Keratinocyte (primary cell): Measurements from ENCODE around the gene ANKRD33.

Source experiments
- EZH2 ChIP-seq: IDR thresholded peaks from one replicate; pipeline ENCODE4 v1.6.1; 2012; ENCODE audit warnings: inconsistent platforms, mild to moderate bottlenecking, low read length, moderate library complexity
- TF ChIP-seq, protein P1 (sequence below), 3 experiments: IDR thresholded peaks in 1 of 3; conservative IDR thresholded peaks in 1 of 3; optimal IDR thresholded peaks in 1 of 3; 2 replicates in 2 of 3; 3 replicates in 1 of 3; pipeline versions ENCODE3 to v1.5.1; 2011; ENCODE audit warnings: low read length in 3 of 3, mild to moderate bottlenecking in 3 of 3, moderate library complexity in 2 of 3, control low read depth in 1 of 3, inconsistent platforms in 1 of 3; ENCODE audit not compliant: insufficient read depth in 2 of 3; ENCODE audit errors: extremely low read depth in 1 of 3

DNA sequence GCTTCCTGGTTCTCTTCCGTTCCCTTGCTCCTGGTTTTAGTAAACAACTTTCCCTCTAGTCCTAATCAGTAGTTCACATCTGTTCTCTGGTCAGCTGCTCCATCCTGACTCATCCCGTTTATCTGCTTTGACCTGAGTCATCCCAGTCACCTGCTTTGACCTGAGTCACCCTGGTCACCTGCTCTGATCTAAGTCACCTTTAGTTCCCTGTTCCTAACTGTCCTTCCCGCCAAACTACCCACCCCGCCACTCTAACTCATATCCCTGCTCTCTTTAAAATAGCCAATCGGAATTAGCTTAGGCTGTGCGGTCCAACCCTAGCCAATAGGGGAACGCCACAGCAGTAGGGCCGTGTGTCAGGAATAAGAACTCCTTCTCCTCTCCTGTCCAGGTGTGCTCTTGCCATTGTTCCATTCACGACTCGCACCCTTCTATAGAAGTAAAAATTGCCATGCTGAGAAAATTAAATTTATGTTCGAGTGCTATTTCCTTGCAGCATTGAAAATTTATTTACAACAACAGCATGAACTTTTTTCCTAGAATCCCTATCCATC is 3.1 kb upstream of the ANKRD33 start:
- TF ChIP-seq, protein P1, sequence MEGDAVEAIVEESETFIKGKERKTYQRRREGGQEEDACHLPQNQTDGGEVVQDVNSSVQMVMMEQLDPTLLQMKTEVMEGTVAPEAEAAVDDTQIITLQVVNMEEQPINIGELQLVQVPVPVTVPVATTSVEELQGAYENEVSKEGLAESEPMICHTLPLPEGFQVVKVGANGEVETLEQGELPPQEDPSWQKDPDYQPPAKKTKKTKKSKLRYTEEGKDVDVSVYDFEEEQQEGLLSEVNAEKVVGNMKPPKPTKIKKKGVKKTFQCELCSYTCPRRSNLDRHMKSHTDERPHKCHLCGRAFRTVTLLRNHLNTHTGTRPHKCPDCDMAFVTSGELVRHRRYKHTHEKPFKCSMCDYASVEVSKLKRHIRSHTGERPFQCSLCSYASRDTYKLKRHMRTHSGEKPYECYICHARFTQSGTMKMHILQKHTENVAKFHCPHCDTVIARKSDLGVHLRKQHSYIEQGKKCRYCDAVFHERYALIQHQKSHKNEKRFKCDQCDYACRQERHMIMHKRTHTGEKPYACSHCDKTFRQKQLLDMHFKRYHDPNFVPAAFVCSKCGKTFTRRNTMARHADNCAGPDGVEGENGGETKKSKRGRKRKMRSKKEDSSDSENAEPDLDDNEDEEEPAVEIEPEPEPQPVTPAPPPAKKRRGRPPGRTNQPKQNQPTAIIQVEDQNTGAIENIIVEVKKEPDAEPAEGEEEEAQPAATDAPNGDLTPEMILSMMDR (optimal IDR thresholded peaks at IDR 0.05 in 1 of 3, IDR thresholded peaks at IDR 0.05 in 1 of 3, conservative IDR thresholded peaks at IDR 0.05 in 1 of 3; ENCODE audit: extremely low read depth in 1 of 3, insufficient read depth in 2 of 3, low read length in 3 of 3) = no peak
- TF ChIP-seq EZH2 = no peak
